HEK293T (cell line): ENCODE measurements around the gene ANO7.

Source experiments
- CTCF ChIA-PET: fragments of 350-600 bp; formaldehyde crosslinking; extraction: SDS; loops from one replicate; lab custom pipeline; 2021; ENCODE audit warnings: antibody characterized with exemption, inconsistent platforms; lab: Yijun Ruan, JAX
- POLR2A ChIA-PET: fragments of 350-600 bp; formaldehyde crosslinking; extraction: SDS; loops from one replicate; lab custom pipeline; 2020; ENCODE audit warnings: antibody characterized with exemption, inconsistent platforms; lab: Yijun Ruan, JAX
- DNase-seq: peaks from one replicate; pipeline ENCODE4 v3.0.0; 2012; ENCODE audit warnings: mixed read lengths; ENCODE audit errors: extremely low spot score
- ARNT ChIP-seq: fragments of 450-650 bp; IDR thresholded peaks from 2 replicates; pipeline ENCODE4 v1.6.1; 2017; ENCODE audit warnings: mild to moderate bottlenecking
- BHLHE40 ChIP-seq: fragments of 450-650 bp; IDR thresholded peaks from 2 replicates; pipeline ENCODE4 v1.6.1; 2016; ENCODE audit warnings: mild to moderate bottlenecking, moderate library complexity, borderline replicate concordance
- CTBP1 ChIP-seq: fragments of 450-650 bp; IDR thresholded peaks from 2 replicates; pipeline ENCODE4 v1.6.1; 2016; ENCODE audit warnings: borderline replicate concordance
- ELF4 ChIP-seq: fragments of 450-650 bp; IDR thresholded peaks from 2 replicates; pipeline ENCODE4 v1.6.1; 2017; ENCODE audit warnings: antibody characterized with exemption
- FOXA1 ChIP-seq: fragments of 450-650 bp; IDR thresholded peaks from 2 replicates; pipeline ENCODE4 v1.6.1; 2016; ENCODE audit warnings: mild to moderate bottlenecking
- FOXK2 ChIP-seq: fragments of 450-650 bp; IDR thresholded peaks from 2 replicates; pipeline ENCODE4 v1.6.1; 2016; ENCODE audit warnings: mild to moderate bottlenecking
- FOXM1 ChIP-seq: fragments of 450-650 bp; IDR thresholded peaks from 2 replicates; pipeline ENCODE4 v1.6.1; 2017; ENCODE audit warnings: mild to moderate bottlenecking, borderline replicate concordance
- HDGF ChIP-seq: fragments of 450-650 bp; IDR thresholded peaks from 2 replicates; pipeline ENCODE4 v1.6.1; 2017; ENCODE audit warnings: antibody characterized with exemption, borderline replicate concordance
- L3MBTL2 ChIP-seq: fragments of 450-650 bp; conservative IDR thresholded peaks from 2 replicates; pipeline ENCODE4 v1.6.1; 2016; ENCODE audit warnings: mild to moderate bottlenecking
- LEF1 ChIP-seq: fragments of 450-650 bp; IDR thresholded peaks from 2 replicates; pipeline ENCODE4 v1.6.1; 2017; ENCODE audit warnings: mild to moderate bottlenecking, borderline replicate concordance
- NFRKB ChIP-seq: fragments of 450-650 bp; IDR thresholded peaks from 2 replicates; pipeline ENCODE4 v1.6.1; 2016; ENCODE audit warnings: mild to moderate bottlenecking, moderate library complexity
- SP1 ChIP-seq: fragments of 450-650 bp; IDR thresholded peaks from 2 replicates; pipeline ENCODE4 v1.6.1; 2017
- SUZ12 ChIP-seq: fragments of 450-650 bp; IDR thresholded peaks from 2 replicates; pipeline ENCODE4 v1.6.1; 2016; ENCODE audit warnings: mild to moderate bottlenecking
- TARDBP ChIP-seq: fragments of 450-650 bp; IDR thresholded peaks from 2 replicates; pipeline ENCODE4 v1.6.1; 2016
- ZNF384 ChIP-seq: fragments of 450-650 bp; IDR thresholded peaks from 2 replicates; pipeline ENCODE4 v1.6.1; 2016
- TF ChIP-seq, protein P1 (sequence below): fragments of 450-650 bp; IDR thresholded peaks from 2 replicates; pipeline ENCODE4 v1.6.1; 2016

The ANO7 gene

GRCh38 chr2:241177526-241178334 lies 10.7 kb upstream of the ANO7 start:
- no peak for DNase-seq
- TF ChIP-seq L3MBTL2: no peak
- no peak for TF ChIP-seq TARDBP
- ChIA-PET POLR2A (no interaction called here), CTCF (interaction anchor here (0.7 kb wide), 1 partner anchor 232 kb away, joined by 3 read pairs; no protein-coding TSS in a partner anchor)

GRCh38 chr2:241178961-241179360 lies 9.5 kb upstream of the ANO7 start:
- no peak for DNase-seq
- no peak for TF ChIP-seq FOXM1
- TF ChIP-seq ZNF384: no peak
- no peak for TF ChIP-seq CTBP1
- TF ChIP-seq LEF1: no peak
- no peak for TF ChIP-seq ARNT
- TF ChIP-seq, protein P1, sequence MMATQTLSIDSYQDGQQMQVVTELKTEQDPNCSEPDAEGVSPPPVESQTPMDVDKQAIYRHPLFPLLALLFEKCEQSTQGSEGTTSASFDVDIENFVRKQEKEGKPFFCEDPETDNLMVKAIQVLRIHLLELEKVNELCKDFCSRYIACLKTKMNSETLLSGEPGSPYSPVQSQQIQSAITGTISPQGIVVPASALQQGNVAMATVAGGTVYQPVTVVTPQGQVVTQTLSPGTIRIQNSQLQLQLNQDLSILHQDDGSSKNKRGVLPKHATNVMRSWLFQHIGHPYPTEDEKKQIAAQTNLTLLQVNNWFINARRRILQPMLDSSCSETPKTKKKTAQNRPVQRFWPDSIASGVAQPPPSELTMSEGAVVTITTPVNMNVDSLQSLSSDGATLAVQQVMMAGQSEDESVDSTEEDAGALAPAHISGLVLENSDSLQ: no peak
- TF ChIP-seq ELF4: no peak
- no peak for TF ChIP-seq SUZ12
- ChIA-PET CTCF (no interaction called here), POLR2A (no interaction called here)

- ChIA-PET POLR2A (no interaction called here), CTCF (no interaction called here)
- DNase-seq: no peak
- TF ChIP-seq SUZ12 (no peak), ARNT (no peak), ZNF384 (no peak), BHLHE40 (no peak), L3MBTL2 (no peak), NFRKB (no peak), LEF1 (no peak), CTBP1 (no peak), HDGF (no peak), SP1 (no peak), FOXM1 (no peak), FOXA1 (no peak), ELF4 (no peak)
- TF ChIP-seq, protein P1: no peak
Measured at GRCh38 chr2:241179899-241180298, 8.6 kb upstream of the ANO7 start.

- POLR2A ChIA-PET: no interaction called here
- CTCF ChIA-PET: no interaction called here
- no peak for DNase-seq
- TF ChIP-seq ELF4: no peak
- TF ChIP-seq FOXA1: no peak
- TF ChIP-seq CTBP1: no peak
- no peak for TF ChIP-seq HDGF
- TF ChIP-seq FOXM1: no peak
- TF ChIP-seq, protein P1: no peak
- TF ChIP-seq LEF1: no peak
- no peak for TF ChIP-seq SP1
- no peak for TF ChIP-seq NFRKB
- no peak for TF ChIP-seq SUZ12
- TF ChIP-seq FOXK2: no peak
- no peak for TF ChIP-seq TARDBP
- no peak for TF ChIP-seq ARNT
Measured at GRCh38 chr2:241180495-241180894, 8.0 kb upstream of the ANO7 start.

DNA sequence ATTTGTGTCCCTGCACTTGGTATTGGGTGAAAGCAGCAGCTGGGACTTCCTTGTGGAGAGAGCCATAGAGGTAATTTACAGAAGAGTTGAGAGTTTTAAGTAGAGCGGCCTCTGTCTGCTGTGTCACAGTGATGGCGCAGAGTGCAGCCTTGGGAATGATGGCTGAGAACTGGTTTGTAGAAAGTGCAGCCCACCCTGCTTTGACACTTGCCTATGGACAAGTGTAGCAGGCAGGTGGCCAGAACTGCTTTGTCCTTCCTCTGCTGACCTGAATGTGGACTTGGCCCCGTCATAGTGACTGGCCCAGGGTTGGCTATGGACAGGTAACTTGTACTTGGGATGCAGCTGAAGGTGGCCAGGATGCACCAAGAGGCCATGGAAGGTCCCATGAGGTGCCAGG lies 6.4 kb upstream of the ANO7 start:
- no peak for TF ChIP-seq TARDBP
- no peak for TF ChIP-seq ELF4
- TF ChIP-seq FOXA1: no peak
- no peak for TF ChIP-seq LEF1
- TF ChIP-seq HDGF: no peak
- TF ChIP-seq NFRKB: no peak
- no peak for TF ChIP-seq FOXK2
- no peak for TF ChIP-seq L3MBTL2
- TF ChIP-seq BHLHE40: no peak
- TF ChIP-seq SUZ12: no peak
- TF ChIP-seq CTBP1: no peak
- TF ChIP-seq ZNF384: no peak
- TF ChIP-seq, protein P1: no peak
- TF ChIP-seq SP1: no peak
- no peak for TF ChIP-seq ARNT
- TF ChIP-seq FOXM1: no peak
- ChIA-PET POLR2A (no interaction called here), CTCF (no interaction called here)
- no peak for DNase-seq

DNA sequence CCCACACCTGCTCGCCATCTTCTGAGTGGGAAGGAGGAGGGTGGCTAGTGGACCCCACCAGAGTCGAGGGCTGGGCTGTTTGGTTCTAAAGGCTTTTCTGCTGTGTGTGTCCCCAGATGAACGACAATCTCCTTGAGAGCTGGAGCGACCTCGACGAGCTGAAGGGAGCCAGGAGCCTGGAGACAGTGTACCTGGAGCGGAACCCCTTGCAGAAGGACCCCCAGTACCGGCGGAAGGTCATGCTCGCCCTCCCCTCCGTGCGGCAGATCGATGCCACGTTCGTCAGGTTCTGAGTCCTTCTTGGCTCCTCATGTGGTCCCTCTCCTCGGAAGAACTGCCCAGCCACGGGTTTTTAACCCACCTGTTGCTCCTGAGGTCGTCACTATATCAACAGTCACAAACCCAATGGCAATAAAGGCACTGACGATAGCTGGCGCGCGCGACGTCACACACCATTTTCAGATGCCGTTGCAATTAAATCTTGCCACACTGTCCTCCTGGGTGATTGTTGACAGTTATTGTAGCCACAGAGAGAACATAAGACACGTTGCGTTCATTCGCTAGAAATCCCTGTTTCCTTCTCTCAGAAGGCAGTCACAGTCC lies 5.8 kb upstream of the ANO7 start:
- TF ChIP-seq ELF4: no peak
- TF ChIP-seq FOXM1: no peak
- TF ChIP-seq FOXA1: no peak
- no peak for TF ChIP-seq ARNT
- TF ChIP-seq SP1: no peak
- TF ChIP-seq FOXK2: no peak
- no peak for TF ChIP-seq L3MBTL2
- TF ChIP-seq ZNF384: no peak
- TF ChIP-seq TARDBP: no peak
- TF ChIP-seq BHLHE40: no peak
- no peak for TF ChIP-seq NFRKB
- TF ChIP-seq LEF1: no peak
- TF ChIP-seq CTBP1: no peak
- TF ChIP-seq, protein P1: no peak
- no peak for TF ChIP-seq HDGF
- TF ChIP-seq SUZ12: no peak
- CTCF ChIA-PET: no interaction called here
- POLR2A ChIA-PET: no interaction called here
- DNase-seq: no peak
